HCT116 (cell line): Measurements from ENCODE around the gene UGT1A9. TPM values are rescaled to one million over a fixed set of nuclear protein-coding genes. Genes with fewer than 3 reads are reported as not detected.

Experiments
- ATAC-seq: fragments of 200-7000 bp; cut with Tn5 transposase; 2 replicates; pipeline ENCODE4 v1.9.1; 2020; ENCODE audit warnings: mild to moderate bottlenecking, moderate library complexity
- BruUV-seq: library from RNA; stranded (reverse); fragments of 400-500 nt; replicated peaks from 2 replicates; lab custom pipeline; 2021; lab: Mats Ljungman, UMichigan
- CTCF ChIA-PET: fragments of 300-600 bp; sonication (Branson Sonifier 250); formaldehyde crosslinking; loops from one replicate; lab custom pipeline; 2021; ENCODE audit warnings: antibody characterized with exemption; lab: Charles Lee
- POLR2A ChIA-PET: fragments of 300-600, 350-600 bp; sonication (Branson Sonifier 250); formaldehyde crosslinking; loops from one replicate; lab custom pipeline; 2021; ENCODE audit warnings: antibody characterized with exemption; lab: Charles Lee
- RAD21 ChIA-PET, 2 experiments: fragments of 300-600 bp; sonication (Branson Sonifier 250); formaldehyde crosslinking; loops; one replicate each; lab custom pipeline; 2023; ENCODE audit warnings: low total read pairs in 2 of 2; ENCODE audit not compliant: uncharacterized antibody in 2 of 2, unreplicated experiment in 2 of 2, low non-redundant PET in 1 of 2; lab: Charles Lee
- DNase-seq: peaks from one replicate; pipeline ENCODE4 v3.0.0-alpha.2; 2010; ENCODE audit warnings: low read depth, low spot score
- H2AFZ ChIP-seq: fragments of 200-600 bp; shearing (Covaris generic), sonication (generic); 2 replicates; pipeline ENCODE4 v1.6.1; 2017; ENCODE audit warnings: low read depth, mixed run types, mixed read lengths, antibody characterized with exemption, low read length; ENCODE audit not compliant: poor library complexity, severe bottlenecking
- H3K27ac ChIP-seq: 2 replicates; pipeline ENCODE4 v1.5.1; 2012; ENCODE audit warnings: low read depth, low read length
- H3K27me3 ChIP-seq: fragments of 200-600 bp; sonication (generic); 2 replicates; pipeline ENCODE4 v1.6.1; 2016; ENCODE audit warnings: mixed run types, low read length, mixed read lengths; ENCODE audit not compliant: insufficient read depth
- H3K36me3 ChIP-seq, 2 experiments: fragments of 200-500 bp in 1 of 2; fragments of 200-600 bp in 1 of 2; sonication (Bioruptor generic) in 1 of 2; sonication (generic) in 1 of 2; 2 replicates each; pipeline versions ENCODE4 v1.5.1 to v1.6.1; 2014 to 2016; ENCODE audit warnings: low read length in 2 of 2, inconsistent platforms in 1 of 2, mixed read lengths in 1 of 2, mixed run types in 1 of 2; ENCODE audit not compliant: insufficient read depth in 2 of 2, control insufficient read depth in 1 of 2
- H3K4me1 ChIP-seq, 2 experiments: fragments of 200-600 bp in 1 of 2; sonication (generic) in 1 of 2; 2 replicates each; pipeline versions ENCODE4 v1.5.1 to v1.6.1; 2012 to 2017; ENCODE audit warnings: low read length in 2 of 2, inconsistent platforms in 1 of 2, mild to moderate bottlenecking in 1 of 2, mixed read lengths in 1 of 2, mixed run types in 1 of 2, moderate library complexity in 1 of 2; ENCODE audit not compliant: insufficient read depth in 2 of 2, control insufficient read depth in 1 of 2
- H3K4me2 ChIP-seq: fragments of 200-600 bp; sonication (generic); 2 replicates; pipeline ENCODE4 v1.6.1; 2017; ENCODE audit warnings: mixed run types, low read length, mixed read lengths
- H3K4me3 ChIP-seq, 2 experiments: fragments of 200-600 bp in 1 of 2; sonication (generic) in 1 of 2; replicated peaks in 1 of 2; 2 replicates each; pipeline ENCODE4 v1.5.1; 2011 to 2016; ENCODE audit warnings: low read length in 2 of 2, control low read depth in 1 of 2, low read depth in 1 of 2, mild to moderate bottlenecking in 1 of 2, mixed read lengths in 1 of 2, mixed run types in 1 of 2
- H3K79me2 ChIP-seq: fragments of 200-600 bp; sonication (generic); 2 replicates; pipeline ENCODE4 v1.6.1; 2017; ENCODE audit warnings: mild to moderate bottlenecking, mixed run types, low read length, moderate library complexity, mixed read lengths; ENCODE audit not compliant: insufficient read depth
- H3K9ac ChIP-seq: fragments of 200-600 bp; sonication (generic); 2 replicates; pipeline ENCODE4 v1.6.1; 2016; ENCODE audit warnings: low read length, mixed read lengths
- H3K9me2 ChIP-seq: fragments of 200-600 bp; sonication (generic), shearing (Covaris generic); 2 replicates; pipeline ENCODE4 v1.6.1; 2017; ENCODE audit warnings: mixed run types, mild to moderate bottlenecking, moderate library complexity; ENCODE audit not compliant: insufficient read depth
- H3K9me3 ChIP-seq, 2 experiments: fragments of 200-500 bp in 1 of 2; fragments of 200-600 bp in 1 of 2; sonication (Bioruptor generic) in 1 of 2; sonication (generic) in 1 of 2; 2 replicates each; pipeline ENCODE4 v1.6.1; 2014 to 2017; ENCODE audit warnings: low read length in 2 of 2, mixed read lengths in 2 of 2, inconsistent platforms in 1 of 2, low read depth in 1 of 2, mild to moderate bottlenecking in 1 of 2, mixed run types in 1 of 2, moderate library complexity in 1 of 2; ENCODE audit not compliant: control insufficient read depth in 1 of 2, insufficient read depth in 1 of 2
- H4K20me1 ChIP-seq: fragments of 200-600 bp; sonication (generic), shearing (Covaris generic); 2 replicates; pipeline ENCODE4 v1.6.1; 2017; ENCODE audit warnings: mixed run types, mild to moderate bottlenecking, moderate library complexity; ENCODE audit not compliant: insufficient read depth
- CBX3 ChIP-seq: IDR thresholded peaks from 2 replicates; pipeline ENCODE4 v1.6.1; 2012; ENCODE audit warnings: low read depth
- CTCF ChIP-seq, 3 experiments: fragments of 200-600 bp in 1 of 3; sonication (generic) in 1 of 3; IDR thresholded peaks in 2 of 3; conservative IDR thresholded peaks in 1 of 3; 2 replicates each; pipeline ENCODE4 v1.5.1; 2012 to 2017; ENCODE audit warnings: low read depth in 2 of 3, low read length in 2 of 3, antibody characterized with exemption in 1 of 3, borderline replicate concordance in 1 of 3, control low read depth in 1 of 3, mild to moderate bottlenecking in 1 of 3, mixed read lengths in 1 of 3, mixed run types in 1 of 3, moderate library complexity in 1 of 3; ENCODE audit not compliant: insufficient read depth in 1 of 3
- EGR1 ChIP-seq: IDR thresholded peaks from 2 replicates; pipeline ENCODE4 v1.6.1; 2012; ENCODE audit warnings: low read depth
- ELF1 ChIP-seq: IDR thresholded peaks from 2 replicates; pipeline ENCODE4 v1.6.1; 2012; ENCODE audit warnings: low read depth, borderline replicate concordance
- EZH2 ChIP-seq: fragments of 200-600 bp; sonication (generic); IDR thresholded peaks from 2 replicates; pipeline ENCODE4 v1.6.1; 2017; ENCODE audit warnings: antibody characterized with exemption, mixed run types
- EZH2phosphoT487 ChIP-seq: fragments of 200-600 bp; IDR thresholded peaks from 2 replicates; pipeline ENCODE4 v1.6.1; 2018; ENCODE audit warnings: antibody characterized with exemption, borderline replicate concordance
- FOSL1 ChIP-seq: IDR thresholded peaks from 2 replicates; pipeline ENCODE4 v1.6.1; 2012; ENCODE audit warnings: low read depth
- JUND ChIP-seq: IDR thresholded peaks from 2 replicates; pipeline ENCODE4 v1.6.1; 2012
- POLR2A ChIP-seq: IDR thresholded peaks from 2 replicates; pipeline ENCODE4 v1.7.0; 2011; ENCODE audit warnings: borderline replicate concordance; ENCODE audit not compliant: insufficient read depth, insufficient read length; ENCODE audit errors: extremely low read depth
- POLR2AphosphoS5 ChIP-seq: IDR thresholded peaks from 2 replicates; pipeline ENCODE4 v1.6.1; 2011; ENCODE audit warnings: mild to moderate bottlenecking, low read depth, low read length, moderate library complexity
- REST ChIP-seq: IDR thresholded peaks from 2 replicates; pipeline ENCODE4 v1.6.1; 2012; ENCODE audit warnings: low read depth
- SIN3A ChIP-seq: IDR thresholded peaks from 2 replicates; pipeline ENCODE4 v1.6.1; 2012; ENCODE audit warnings: low read depth
- SP1 ChIP-seq: IDR thresholded peaks from 2 replicates; pipeline ENCODE4 v1.6.1; 2012; ENCODE audit warnings: low read depth
- SRF ChIP-seq: IDR thresholded peaks from 2 replicates; pipeline ENCODE4 v1.6.1; 2012; ENCODE audit warnings: low read depth
- YY1 ChIP-seq: IDR thresholded peaks from 2 replicates; pipeline ENCODE4 v1.6.1; 2011; ENCODE audit warnings: low read length, low read depth, moderate library complexity, mild to moderate bottlenecking; ENCODE audit not compliant: insufficient replicate concordance; ENCODE audit errors: extremely low read depth
- ZBTB33 ChIP-seq: IDR thresholded peaks from 2 replicates; pipeline ENCODE4 v1.6.1; 2011; ENCODE audit warnings: mild to moderate bottlenecking, low read length, moderate library complexity; ENCODE audit not compliant: insufficient replicate concordance; ENCODE audit errors: extremely low read depth
- ZFX ChIP-seq: fragments of 450-650 bp; IDR thresholded peaks from 2 replicates; pipeline ENCODE4 v1.6.1; 2017
- ZNF274 ChIP-seq: fragments of 200-500 bp; sonication (Bioruptor generic); IDR thresholded peaks from 2 replicates; pipeline ENCODE4 v1.6.1; 2014; ENCODE audit warnings: mild to moderate bottlenecking, low read depth, low read length, inconsistent platforms
- intact Hi-C: fragments of 100-400 bp; cut with micrococcal nuclease; formaldehyde crosslinking; loops from 2 replicates; pipeline ENCODE4 v1.10.0; 2022
- total RNA-seq: library from RNA; stranded (reverse); gene quantifications from one replicate; pipeline ENCODE4 v1.2.1, GENCODE V29; 2021; ENCODE audit not compliant: unreplicated experiment
- TF ChIP-seq, protein P1 (sequence below): IDR thresholded peaks from 2 replicates; pipeline ENCODE4 v1.6.1; 2012
- TF ChIP-seq, protein P2 (sequence below): IDR thresholded peaks from 2 replicates; pipeline ENCODE4 v1.6.1; 2012

UGT1A9 gene
- total RNA-seq, 1 experiment from 2014 or later = not detected

DNA sequence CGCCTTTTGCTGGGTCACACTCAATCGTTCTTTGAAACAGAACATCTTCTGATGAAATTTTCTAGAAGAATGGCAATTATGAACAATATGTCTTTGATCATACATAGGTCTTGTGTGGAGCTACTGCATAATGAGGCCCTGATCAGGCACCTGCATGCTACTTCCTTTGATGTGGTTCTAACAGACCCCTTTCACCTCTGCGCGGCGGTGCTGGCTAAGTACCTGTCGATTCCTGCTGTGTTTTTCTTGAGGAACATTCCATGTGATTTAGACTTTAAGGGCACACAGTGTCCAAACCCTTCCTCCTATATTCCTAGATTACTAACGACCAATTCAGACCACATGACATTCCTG lies 41.5 kb downstream of the UGT1A9 start:
- RAD21 ChIA-PET = no interaction called here

More for the DNA sequence above, 41.5 kb downstream of the UGT1A9 start:
- H3K4me1 ChIP-seq = no peaks in the 10 kb centered on the region
- intact Hi-C loops = no loop called here
- BruUV-seq = no TSS peak
- H3K27me3 ChIP-seq = peaks cover 13% of the 10 kb centered on the region; the same call in 1 of the 2 replicates
- no peaks in the 10 kb centered on the region for H3K36me3 ChIP-seq
- H3K4me2 ChIP-seq = no peak overlapping the region
- H3K9ac ChIP-seq = no peak overlapping the region
- H4K20me1 ChIP-seq = no peaks in the 10 kb centered on the region
- POLR2A ChIA-PET = no interaction called here
- DNase-seq (no peak), ATAC-seq (no peak)
- TF ChIP-seq, protein P1, sequence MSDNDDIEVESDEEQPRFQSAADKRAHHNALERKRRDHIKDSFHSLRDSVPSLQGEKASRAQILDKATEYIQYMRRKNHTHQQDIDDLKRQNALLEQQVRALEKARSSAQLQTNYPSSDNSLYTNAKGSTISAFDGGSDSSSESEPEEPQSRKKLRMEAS = no peak
- TF ChIP-seq SRF (no peak), JUND (no peak), EGR1 (no peak), FOSL1 (no peak), ZFX (no peak), ZBTB33 (no peak), ELF1 (no peak), POLR2AphosphoS5 (no peak), EZH2phosphoT487 (no peak), SIN3A (no peak), CBX3 (no peak), ZNF274 (no peak), CTCF (IDR thresholded peaks at IDR 0.05 in 2 of 3, conservative IDR thresholded peaks at IDR 0.05 in 1 of 3; ENCODE audit: borderline replicate concordance in 1 of 3, insufficient read depth in 1 of 3, low read depth in 2 of 3, low read length in 2 of 3) (no peak), SP1 (no peak), POLR2A (no peak), EZH2 (no peak), REST (no peak), YY1 (no peak)
- TF ChIP-seq, protein P2, sequence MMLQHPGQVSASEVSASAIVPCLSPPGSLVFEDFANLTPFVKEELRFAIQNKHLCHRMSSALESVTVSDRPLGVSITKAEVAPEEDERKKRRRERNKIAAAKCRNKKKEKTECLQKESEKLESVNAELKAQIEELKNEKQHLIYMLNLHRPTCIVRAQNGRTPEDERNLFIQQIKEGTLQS = no peak
- H3K9me3 ChIP-seq = no peaks in the 10 kb centered on the region
- H3K79me2 ChIP-seq = no peaks in the 10 kb centered on the region
- H3K27ac ChIP-seq = no peak overlapping the region
- CTCF ChIA-PET = no interaction called here
- no peak overlapping the region for H3K4me3 ChIP-seq
- H2AFZ ChIP-seq = no peak overlapping the region
- H3K9me2 ChIP-seq = no peaks in the 10 kb centered on the region
